Measurements from ENCODE around the gene PCCA. TPM values are rescaled to one million over a fixed set of nuclear protein-coding genes. Genes with fewer than 3 reads are reported as not detected.

PCCA gene
- total RNA-seq, 2 experiments from 2014 or later = 7.9 to 8.2 TPM

DNA sequence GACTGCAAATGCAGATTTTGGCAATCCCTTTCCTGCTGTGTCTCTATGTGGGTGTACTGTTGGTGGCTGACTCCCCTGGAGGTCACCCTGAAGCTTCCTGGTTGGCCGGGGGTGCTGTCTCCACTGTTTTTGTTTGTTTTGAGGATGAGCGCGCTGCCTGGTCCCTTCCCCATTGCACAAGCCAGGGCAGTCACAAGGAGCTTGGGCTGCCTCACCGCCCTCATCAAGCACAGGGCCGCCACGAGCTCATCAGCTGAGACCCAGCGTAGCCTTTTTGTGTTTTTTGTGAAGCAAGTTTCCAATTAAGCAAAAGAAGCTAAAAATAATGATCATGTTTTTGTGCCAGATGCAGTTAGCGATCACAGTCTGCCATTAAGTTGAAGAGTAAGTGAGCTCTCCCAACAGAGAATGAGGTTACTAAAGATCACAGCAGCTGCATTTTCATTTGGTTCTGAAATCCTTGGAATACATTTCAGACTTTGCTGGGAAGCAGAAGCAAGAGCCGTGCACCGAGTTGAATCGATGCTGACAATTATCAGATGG lies 441.8 kb downstream of the PCCA start:
- intact Hi-C loops (cut with micrococcal nuclease) = no loop called here
- Mint-ChIP-seq H3K4me1 (ENCODE audit: low read depth) (no peaks in the 10 kb centered on the region), H3K27ac (no peak overlapping the region), H3K9me3 (no peaks in the 10 kb centered on the region), H3K36me3 (peaks cover 2% of the 10 kb centered on the region), H3K4me3 (no peak overlapping the region), H3K27me3 (no peaks in the 10 kb centered on the region)
- DNase-seq = no peak
- CTCF ChIA-PET = interaction anchor here (0.5 to 2.1 kb wide), 2 partner anchors 16 to 993 kb away, joined by 4 to 10 read pairs; no protein-coding TSS in a partner anchor
- POLR2A ChIA-PET = no interaction called here

- Mint-ChIP-seq H3K27me3 (no peaks in the 10 kb centered on the region), H3K4me3 (no peak overlapping the region), H3K4me1 (ENCODE audit: low read depth) (peaks cover 5% of the 10 kb centered on the region), H3K9me3 (no peaks in the 10 kb centered on the region), H3K27ac (no peak overlapping the region), H3K36me3 (peaks cover 2% of the 10 kb centered on the region)
- intact Hi-C loops (cut with micrococcal nuclease) = no loop called here
- DNase-seq = no peak
- ChIA-PET POLR2A (no interaction called here), CTCF (interaction anchor here (2.1 kb wide), 1 partner anchor 17 kb away, joined by 10 read pairs; no protein-coding TSS in a partner anchor)
Observed at GRCh38 chr13:100532090-100532766, 443.3 kb downstream of the PCCA start.

DNA sequence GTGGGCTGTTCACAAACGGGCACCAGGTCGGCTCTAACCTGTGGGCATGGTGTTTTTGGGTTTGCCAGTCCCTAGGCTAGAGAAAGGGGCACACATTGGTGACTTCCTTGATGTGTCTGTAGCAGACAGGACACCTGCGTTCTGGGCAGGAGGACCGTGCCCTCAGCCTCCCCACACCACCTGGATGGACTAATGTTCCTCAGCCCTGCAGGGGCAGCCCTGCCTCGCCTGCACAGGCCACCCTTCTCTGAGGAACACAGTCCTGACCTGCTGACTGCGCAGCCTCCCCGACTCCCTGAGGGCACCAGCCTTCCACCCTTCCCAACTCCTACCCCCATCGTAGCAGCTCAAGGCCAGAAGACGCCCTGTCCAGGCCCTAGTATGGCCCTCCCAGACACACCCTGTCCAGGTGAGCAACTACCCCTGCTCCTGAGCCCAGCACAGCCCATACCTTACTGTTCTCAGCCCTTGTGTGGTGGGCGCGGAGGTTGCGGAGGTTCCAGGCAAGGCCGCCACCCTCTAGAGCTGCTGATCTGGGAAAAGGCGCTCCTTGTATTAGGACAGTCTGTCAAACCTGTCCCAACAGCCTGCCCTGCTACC lies 444.0 kb downstream of the PCCA start:
- H3K4me1 Mint-ChIP-seq (ENCODE audit: low read depth) = peaks cover 12% of the 10 kb centered on the region
- H3K36me3 Mint-ChIP-seq = peaks cover 2% of the 10 kb centered on the region
- CTCF ChIA-PET = no interaction called here
- H3K27ac Mint-ChIP-seq = no peak overlapping the region
- no peaks in the 10 kb centered on the region for H3K27me3 Mint-ChIP-seq
- H3K9me3 Mint-ChIP-seq = no peaks in the 10 kb centered on the region
- no peak for DNase-seq
- intact Hi-C loops (cut with micrococcal nuclease) = no loop called here
- H3K4me3 Mint-ChIP-seq = no peak overlapping the region
- POLR2A ChIA-PET = no interaction called here

DNA sequence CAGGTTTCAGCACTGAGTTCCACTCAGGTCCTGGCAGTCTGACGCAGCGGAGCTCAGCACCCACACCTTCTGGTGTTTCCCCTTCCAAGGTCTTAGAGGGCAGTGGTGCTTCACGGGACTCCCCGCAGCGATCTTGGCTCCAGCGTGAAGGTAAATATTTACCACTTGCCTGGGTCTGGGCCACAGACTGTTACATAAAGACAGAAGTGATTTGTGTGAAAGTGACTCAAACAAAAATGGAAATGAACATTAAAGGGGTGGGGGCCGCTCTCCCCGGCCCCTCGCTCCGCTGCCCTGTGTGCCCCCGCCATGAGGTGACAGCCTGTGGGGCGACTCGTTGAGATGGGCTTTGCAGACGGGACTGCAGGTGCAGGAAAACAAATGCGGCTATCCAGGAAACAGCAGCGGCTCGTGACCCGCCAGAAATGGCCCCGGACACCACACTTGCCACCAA lies 444.7 kb downstream of the PCCA start:
- POLR2A ChIA-PET = no interaction called here
- Mint-ChIP-seq H3K36me3 (no peaks in the 10 kb centered on the region), H3K4me3 (no peak overlapping the region), H3K9me3 (no peaks in the 10 kb centered on the region), H3K4me1 (ENCODE audit: low read depth) (peaks cover 19% of the 10 kb centered on the region), H3K27me3 (no peaks in the 10 kb centered on the region), H3K27ac (no peak overlapping the region)
- CTCF ChIA-PET = no interaction called here
- intact Hi-C loops (cut with micrococcal nuclease) = no loop called here
- no peak for DNase-seq

GRCh38 chr13:100534147-100534843 lies 445.4 kb downstream of the PCCA start:
- H3K27me3 Mint-ChIP-seq = no peaks in the 10 kb centered on the region
- intact Hi-C loops (cut with micrococcal nuclease) = no loop called here
- ChIA-PET POLR2A (interaction anchor here (0.6 kb wide), 1 partner anchor 838 kb away, joined by 3 read pairs; no protein-coding TSS in a partner anchor), CTCF (no interaction called here)
- no peaks in the 10 kb centered on the region for H3K9me3 Mint-ChIP-seq
- H3K4me1 Mint-ChIP-seq (ENCODE audit: low read depth) = peaks cover 25% of the 10 kb centered on the region
- no peak overlapping the region for H3K4me3 Mint-ChIP-seq
- no peak overlapping the region for H3K27ac Mint-ChIP-seq
- DNase-seq = no peak
- H3K36me3 Mint-ChIP-seq = no peaks in the 10 kb centered on the region

DNA sequence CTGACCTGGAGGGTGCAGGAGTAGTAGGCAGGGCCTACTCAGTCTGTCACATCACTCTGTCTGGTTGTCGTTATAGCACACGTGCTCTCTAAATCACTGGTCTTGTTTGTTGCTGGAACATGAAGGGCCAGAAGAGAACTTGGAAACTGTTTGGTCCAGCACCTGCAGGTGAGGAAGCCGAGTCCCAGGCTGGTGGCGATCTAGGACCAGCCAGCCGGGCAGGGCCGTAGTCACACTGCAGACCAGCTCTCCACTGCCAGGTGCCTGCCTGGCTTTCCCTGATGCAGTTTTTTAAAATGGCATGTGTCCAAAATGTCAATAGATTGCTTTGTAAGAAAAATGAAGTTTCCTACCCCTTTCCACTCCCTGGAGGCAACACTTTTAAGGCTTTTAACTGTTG lies 446.0 kb downstream of the PCCA start:
- no peak for DNase-seq
- peaks cover 28% of the 10 kb centered on the region for H3K4me1 Mint-ChIP-seq (ENCODE audit: low read depth)
- H3K9me3 Mint-ChIP-seq = no peaks in the 10 kb centered on the region
- intact Hi-C loops (cut with micrococcal nuclease) = no loop called here
- no peak overlapping the region for H3K27ac Mint-ChIP-seq
- H3K27me3 Mint-ChIP-seq = no peaks in the 10 kb centered on the region
- ChIA-PET POLR2A (interaction anchor here (0.6 kb wide), 1 partner anchor 838 kb away, joined by 3 read pairs; no protein-coding TSS in a partner anchor), CTCF (no interaction called here)
- no peak overlapping the region for H3K4me3 Mint-ChIP-seq
- no peaks in the 10 kb centered on the region for H3K36me3 Mint-ChIP-seq

- DNase-seq = no peak
- Mint-ChIP-seq H3K4me1 (ENCODE audit: low read depth) (peaks cover 28% of the 10 kb centered on the region), H3K36me3 (peaks cover 3% of the 10 kb centered on the region), H3K9me3 (no peaks in the 10 kb centered on the region), H3K27me3 (no peaks in the 10 kb centered on the region), H3K27ac (no peak overlapping the region), H3K4me3 (no peak overlapping the region)
- POLR2A ChIA-PET = no interaction called here
- intact Hi-C loops (cut with micrococcal nuclease) = no loop called here
- CTCF ChIA-PET = no interaction called here
Observed at GRCh38 chr13:100535426-100536135, 446.7 kb downstream of the PCCA start.

GRCh38 chr13:100536643-100537180 lies 447.8 kb downstream of the PCCA start:
- intact Hi-C loops (cut with micrococcal nuclease) = no loop called here
- Mint-ChIP-seq H3K4me3 (no peak overlapping the region), H3K9me3 (no peaks in the 10 kb centered on the region), H3K4me1 (ENCODE audit: low read depth) (peaks cover 28% of the 10 kb centered on the region), H3K27ac (no peak overlapping the region), H3K27me3 (no peaks in the 10 kb centered on the region), H3K36me3 (peaks cover 3% of the 10 kb centered on the region)
- CTCF ChIA-PET = no interaction called here
- POLR2A ChIA-PET = no interaction called here
- no peak for DNase-seq

- Mint-ChIP-seq H3K4me3 (no peak overlapping the region), H3K9me3 (no peaks in the 10 kb centered on the region), H3K36me3 (peaks cover 3% of the 10 kb centered on the region), H3K4me1 (ENCODE audit: low read depth) (peaks cover 33% of the 10 kb centered on the region), H3K27ac (no peak overlapping the region), H3K27me3 (no peaks in the 10 kb centered on the region)
- ChIA-PET POLR2A (no interaction called here), CTCF (no interaction called here)
- no peak for DNase-seq
- intact Hi-C loops (cut with micrococcal nuclease) = no loop called here
Observed at GRCh38 chr13:100537486-100537885, 448.6 kb downstream of the PCCA start.

GRCh38 chr13:100537951-100538462 lies 449.1 kb downstream of the PCCA start:
- intact Hi-C loops (cut with micrococcal nuclease) = no loop called here
- no peak for DNase-seq
- Mint-ChIP-seq H3K4me3 (no peak overlapping the region), H3K4me1 (ENCODE audit: low read depth) (peaks cover 37% of the 10 kb centered on the region), H3K36me3 (peaks cover 3% of the 10 kb centered on the region), H3K27me3 (no peaks in the 10 kb centered on the region), H3K27ac (no peak overlapping the region), H3K9me3 (no peaks in the 10 kb centered on the region)
- POLR2A ChIA-PET = no interaction called here
- CTCF ChIA-PET = no interaction called here

DNA sequence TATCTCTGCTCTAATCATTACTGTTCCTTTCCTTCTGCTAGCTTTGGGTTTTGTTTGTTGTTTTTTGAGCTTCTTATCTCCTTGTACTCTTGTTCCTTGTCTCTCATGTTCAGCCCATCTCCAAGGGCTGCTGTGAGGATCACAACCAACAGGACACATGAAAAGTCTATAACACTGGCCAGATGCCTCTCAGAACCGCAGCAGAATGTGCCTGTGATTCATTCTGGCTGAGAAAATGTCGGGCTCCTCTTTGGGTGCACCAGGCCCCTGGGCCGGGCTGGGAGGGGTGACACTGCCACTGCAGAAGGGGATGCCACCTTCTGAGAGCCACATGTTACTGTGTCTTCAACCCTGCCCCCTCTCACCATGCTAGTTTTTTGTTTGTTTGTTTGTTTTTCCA lies 451.7 kb downstream of the PCCA start:
- no peak for DNase-seq
- CTCF ChIA-PET = interaction anchor here (1.0 kb wide), 1 partner anchor 884 kb away, joined by 3 read pairs; no protein-coding TSS in a partner anchor
- no peaks in the 10 kb centered on the region for H3K27me3 Mint-ChIP-seq
- no peak overlapping the region for H3K27ac Mint-ChIP-seq
- H3K9me3 Mint-ChIP-seq = no peaks in the 10 kb centered on the region
- no peak overlapping the region for H3K4me3 Mint-ChIP-seq
- peaks cover 3% of the 10 kb centered on the region for H3K36me3 Mint-ChIP-seq
- intact Hi-C loops (cut with micrococcal nuclease) = no loop called here
- peaks cover 37% of the 10 kb centered on the region for H3K4me1 Mint-ChIP-seq (ENCODE audit: low read depth)
- POLR2A ChIA-PET = no interaction called here

Data from activated CD4-positive, alpha-beta memory T cell treated with anti-CD3 and anti-CD28 coated beads for 36 hours (primary cell).